Rectal smooth muscle tissue (tissue), 1 donor: ENCODE measurements around the gene ARID5A.

Source experiments
- H3K27ac ChIP-seq: one replicate; pipeline ENCODE4 v1.7.0; 2013; ENCODE audit warnings: low read depth, low read length, inconsistent platforms
- H3K27me3 ChIP-seq: one replicate; pipeline ENCODE4 v1.7.0; 2013; ENCODE audit warnings: low read length; ENCODE audit not compliant: control insufficient read depth, insufficient read depth
- H3K36me3 ChIP-seq: one replicate; pipeline ENCODE4 v1.7.0; 2013; ENCODE audit warnings: low read length; ENCODE audit not compliant: control insufficient read depth, insufficient read depth
- H3K4me1 ChIP-seq: one replicate; pipeline ENCODE4 v1.7.0; 2013; ENCODE audit warnings: low read length; ENCODE audit not compliant: control insufficient read depth, insufficient read depth
- H3K4me3 ChIP-seq: one replicate; pipeline ENCODE4 v1.7.0; 2013; ENCODE audit warnings: low read length
- H3K9ac ChIP-seq: one replicate; pipeline ENCODE4 v1.7.0; 2013; ENCODE audit warnings: low read length

Gene ARID5A

DNA sequence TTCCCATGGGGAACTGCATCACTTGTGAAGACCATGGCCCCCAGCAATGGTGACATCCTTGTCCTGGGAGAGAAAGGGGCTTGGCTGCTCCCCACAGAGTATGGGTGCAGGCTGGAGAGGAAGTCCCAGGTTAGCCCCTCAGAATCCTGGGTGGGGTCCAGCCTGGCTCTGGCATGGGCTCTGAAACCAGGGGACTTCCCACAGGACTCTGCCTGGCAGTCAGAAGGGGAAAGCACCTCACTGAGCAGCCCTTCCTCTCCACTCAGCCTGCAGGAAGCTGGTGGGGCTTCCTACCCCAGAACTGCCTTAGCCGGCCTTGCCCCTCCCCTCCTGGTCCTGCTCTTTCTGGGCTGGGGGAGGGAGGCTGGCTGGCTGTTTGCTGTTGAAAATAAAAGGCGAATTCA, 35.1 kb upstream of the ARID5A start:
- H3K27me3 ChIP-seq: peaks cover 9% of the 10 kb centered on the region
- H3K36me3 ChIP-seq: no peaks in the 10 kb centered on the region
- no peak overlapping the region for H3K9ac ChIP-seq
- H3K4me1 ChIP-seq: no peaks in the 10 kb centered on the region
- H3K27ac ChIP-seq: no peak overlapping the region
- no peak overlapping the region for H3K4me3 ChIP-seq

DNA sequence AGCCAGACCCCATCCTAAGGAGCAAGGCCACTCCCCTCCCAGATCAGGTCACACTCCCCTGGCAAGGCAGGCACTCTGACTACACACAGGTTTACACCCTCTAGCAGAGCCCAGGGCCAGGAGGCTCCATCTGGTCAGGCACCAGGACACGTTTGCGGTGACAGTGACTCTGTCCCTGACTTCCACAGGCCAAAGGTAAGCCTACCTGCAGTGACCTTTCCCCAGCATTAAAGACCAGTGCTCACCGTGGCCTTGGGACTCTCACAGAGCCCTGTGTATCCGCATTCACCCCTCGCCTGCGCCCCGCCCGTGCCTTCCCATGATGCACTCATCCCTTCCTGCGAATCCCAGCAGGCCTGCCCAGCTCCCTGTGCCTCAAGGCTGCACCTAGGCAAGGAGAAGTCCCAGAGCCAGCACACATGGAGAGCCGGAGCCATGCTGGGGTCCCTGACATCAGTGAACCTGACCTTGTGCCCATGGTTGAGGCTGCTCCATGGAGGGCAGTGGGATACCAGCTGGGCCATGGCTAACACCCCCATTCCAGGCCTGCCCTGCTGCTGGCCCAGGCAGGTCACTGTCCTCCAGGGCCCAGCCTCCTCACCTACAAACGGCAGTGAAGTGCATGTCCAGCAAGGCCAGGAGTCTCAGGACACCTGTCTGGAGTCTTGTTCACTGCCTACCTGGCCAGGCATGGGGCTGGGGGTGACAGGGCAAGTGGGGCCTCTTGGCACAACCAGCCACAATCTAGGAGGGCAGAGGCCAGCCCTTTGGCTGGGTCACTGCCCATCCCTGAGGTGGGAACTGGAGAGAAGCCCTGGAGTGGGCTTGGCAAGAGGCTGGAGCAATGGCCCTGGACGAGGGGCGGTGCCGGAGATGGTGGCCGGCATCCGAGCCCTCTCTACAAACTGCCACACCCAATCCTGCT, 34.4 kb upstream of the ARID5A start:
- Histone ChIP-seq H3K27ac (no peak overlapping the region), H3K4me1 (no peaks in the 10 kb centered on the region), H3K9ac (no peak overlapping the region), H3K36me3 (no peaks in the 10 kb centered on the region), H3K4me3 (peak overlapping the region; percentile 15), H3K27me3 (peaks cover 9% of the 10 kb centered on the region)

DNA sequence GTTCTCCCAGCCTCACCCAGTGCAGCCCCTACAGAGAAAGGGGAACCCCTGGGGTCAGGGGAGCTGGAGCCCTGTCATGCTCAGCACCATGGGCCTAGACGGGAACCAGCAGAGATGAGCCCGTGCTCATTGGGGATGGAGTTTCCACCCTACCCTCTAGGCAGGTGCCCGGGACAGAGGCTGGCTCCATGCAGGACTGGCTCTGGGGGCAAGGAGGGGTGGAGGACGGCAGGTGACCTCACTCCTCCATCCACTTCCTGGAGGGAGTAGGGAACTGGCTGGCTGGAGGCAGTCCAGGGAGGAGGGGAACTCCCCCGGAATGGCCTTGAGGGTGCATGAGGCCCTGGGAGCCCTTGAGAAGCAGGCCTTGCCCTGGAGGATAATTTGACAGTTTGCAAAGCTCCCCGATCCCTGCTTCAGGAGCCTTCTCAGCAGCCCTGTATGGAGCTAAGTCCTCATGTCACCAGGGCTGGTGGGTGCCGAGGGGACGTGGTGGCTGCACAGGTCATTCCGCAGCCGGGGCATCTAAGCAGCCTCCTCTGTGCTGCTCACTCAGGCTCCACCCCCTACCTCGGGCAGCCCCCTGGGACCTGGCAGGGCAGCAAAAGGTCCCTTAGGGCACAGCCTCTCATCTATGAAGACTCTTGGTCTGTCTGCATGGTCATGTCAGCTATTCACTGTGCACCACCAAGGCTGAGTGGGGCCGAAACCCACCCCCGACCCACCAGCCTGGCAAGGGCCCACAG, 33.5 kb upstream of the ARID5A start:
- Histone ChIP-seq H3K9ac (no peak overlapping the region), H3K4me1 (no peaks in the 10 kb centered on the region), H3K4me3 (no peak overlapping the region), H3K27me3 (peaks cover 9% of the 10 kb centered on the region), H3K27ac (no peak overlapping the region), H3K36me3 (no peaks in the 10 kb centered on the region)

DNA sequence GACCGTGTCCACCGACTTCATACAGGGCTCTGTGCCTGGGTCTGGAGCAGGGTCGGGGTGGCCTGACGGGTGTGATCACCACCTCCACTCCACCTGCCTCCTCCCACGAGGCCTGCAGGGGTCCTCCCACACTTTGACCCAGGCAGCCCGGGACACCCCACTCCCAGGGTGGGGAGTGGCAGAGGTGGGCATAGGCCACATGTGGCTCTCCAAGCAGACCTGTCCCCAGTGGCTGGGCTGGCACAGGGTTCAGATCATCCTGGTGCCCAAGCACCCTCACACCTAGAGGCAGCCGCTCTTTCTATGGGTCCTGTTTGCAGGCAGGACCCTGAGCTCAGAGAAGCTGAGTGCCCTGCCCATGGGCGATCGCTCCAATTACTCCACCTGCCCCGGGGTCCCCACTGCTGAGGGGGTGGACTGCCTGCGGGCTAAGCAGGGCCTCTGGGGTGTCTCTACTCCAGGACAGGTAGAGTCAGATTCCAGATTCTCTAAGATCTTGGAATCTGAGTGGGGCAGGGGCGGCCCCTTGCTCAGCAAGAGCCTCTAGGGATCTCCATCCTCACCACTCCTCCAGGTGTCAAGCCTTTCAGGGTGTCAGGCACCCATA, 32.8 kb upstream of the ARID5A start:
- Histone ChIP-seq H3K4me1 (no peaks in the 10 kb centered on the region), H3K36me3 (no peaks in the 10 kb centered on the region), H3K9ac (no peak overlapping the region), H3K4me3 (no peak overlapping the region), H3K27ac (no peak overlapping the region), H3K27me3 (peaks cover 9% of the 10 kb centered on the region)

DNA sequence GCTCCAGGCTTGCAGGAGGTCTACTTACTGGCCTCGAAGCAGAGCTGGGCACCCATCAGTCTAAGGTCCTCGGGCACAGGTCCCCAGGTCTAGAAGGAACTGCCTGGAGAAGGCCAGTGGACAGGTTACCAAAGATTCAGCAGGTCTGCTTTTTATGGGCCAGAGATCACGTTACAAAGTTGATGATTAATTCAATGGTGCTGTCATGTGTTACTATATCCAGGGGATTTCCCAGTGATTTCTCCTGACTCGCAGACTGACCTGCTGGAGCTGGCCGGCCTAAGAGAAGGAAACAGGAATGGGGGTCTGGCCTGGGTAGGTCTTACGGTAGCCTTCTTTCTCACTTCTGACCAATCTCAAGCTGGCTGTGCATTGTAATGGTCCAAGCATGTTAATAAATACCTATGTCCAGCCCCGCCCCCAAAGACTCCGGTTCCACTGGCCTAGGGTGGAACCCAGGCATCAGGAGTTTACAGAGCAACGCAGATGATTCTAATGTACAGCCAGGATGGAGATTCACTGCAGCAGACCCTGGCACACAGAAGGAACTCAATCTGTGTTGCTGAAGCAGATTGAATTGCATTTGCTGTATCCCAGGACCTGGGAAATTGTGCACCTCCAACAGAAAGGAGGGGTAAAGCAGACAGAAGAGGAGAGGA, 31.2 kb upstream of the ARID5A start, which contains the start of gene NEURL3:
Gene NEURL3 (minus strand): TSS at position 127 of the 659 bp plus-strand sequence. CDS start 71 bp downstream, at position 56.
- Histone ChIP-seq H3K9ac (no peak within 1 kb of the TSS), H3K27me3 (peaks cover 7% of the 10 kb centered on the region), H3K4me3 (no peak within 1 kb of the TSS), H3K4me1 (no peaks in the 10 kb centered on the region), H3K36me3 (no peaks in the 10 kb centered on the region), H3K27ac (no peak within 1 kb of the TSS)

DNA sequence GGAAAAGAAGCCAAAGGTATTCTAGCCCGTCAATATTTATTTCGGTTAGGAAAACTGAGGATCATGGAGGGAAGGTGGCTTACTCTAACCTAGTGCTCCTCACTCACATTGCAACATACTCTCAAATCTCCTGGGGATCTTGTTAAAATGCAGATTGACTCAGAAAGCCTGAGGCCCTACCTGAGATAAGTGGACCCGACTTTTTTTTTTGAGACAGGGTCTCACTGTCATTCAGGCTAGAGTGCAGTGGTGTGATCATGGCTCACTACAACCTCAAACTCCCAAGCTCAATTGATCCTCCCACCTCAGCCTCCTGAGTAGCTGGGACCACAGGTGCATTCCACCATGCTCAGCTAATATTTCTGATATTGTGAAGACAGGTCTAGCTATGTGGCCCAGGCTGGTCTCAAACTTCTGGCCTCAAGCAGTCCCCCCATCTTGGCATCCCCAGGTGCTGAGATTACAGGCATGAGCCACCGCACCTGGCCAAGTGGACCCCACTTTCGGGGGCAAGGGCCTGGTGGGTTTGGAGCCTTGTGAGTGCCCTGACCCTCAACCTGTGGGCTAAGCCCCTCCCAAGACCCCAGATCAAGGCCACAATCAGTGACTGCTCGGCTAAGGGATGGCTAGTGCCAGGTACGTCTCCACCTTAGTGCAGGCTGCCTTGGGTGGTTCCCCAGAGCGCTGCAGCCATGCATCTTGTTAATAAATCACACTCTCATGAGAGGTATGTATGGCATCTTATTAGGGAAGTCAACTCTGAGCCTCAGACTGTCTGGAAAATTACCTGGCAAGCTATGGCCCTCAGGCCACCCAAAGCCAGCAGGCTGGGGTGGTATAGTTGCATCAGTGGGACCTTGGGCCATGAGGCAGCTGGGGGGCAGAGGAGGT, 30.3 kb upstream of the ARID5A start:
- H3K36me3 ChIP-seq: no peaks in the 10 kb centered on the region
- H3K4me1 ChIP-seq: no peaks in the 10 kb centered on the region
- H3K27me3 ChIP-seq: peaks cover 7% of the 10 kb centered on the region
- no peak overlapping the region for H3K27ac ChIP-seq
- H3K9ac ChIP-seq: no peak overlapping the region
- no peak overlapping the region for H3K4me3 ChIP-seq

DNA sequence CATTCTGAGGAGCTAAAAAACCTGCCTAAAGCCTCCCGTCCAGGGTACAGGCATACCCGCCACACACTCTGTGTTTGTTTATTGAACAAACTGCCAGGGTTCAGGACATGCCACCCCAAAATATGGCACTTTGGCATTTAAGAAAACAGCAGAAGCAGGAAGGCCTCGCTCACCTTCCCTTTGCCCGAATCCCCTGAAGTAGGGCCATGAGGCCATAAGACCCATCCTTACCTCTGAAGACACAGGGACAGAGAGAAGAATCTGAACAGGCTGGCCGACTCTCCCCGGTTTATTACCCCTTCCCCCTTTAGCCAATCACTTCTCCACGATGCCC, 29.7 kb upstream of the ARID5A start:
- Histone ChIP-seq H3K9ac (no peak overlapping the region), H3K36me3 (no peaks in the 10 kb centered on the region), H3K27ac (no peak overlapping the region), H3K27me3 (peaks cover 3% of the 10 kb centered on the region), H3K4me1 (no peaks in the 10 kb centered on the region), H3K4me3 (no peak overlapping the region)

DNA sequence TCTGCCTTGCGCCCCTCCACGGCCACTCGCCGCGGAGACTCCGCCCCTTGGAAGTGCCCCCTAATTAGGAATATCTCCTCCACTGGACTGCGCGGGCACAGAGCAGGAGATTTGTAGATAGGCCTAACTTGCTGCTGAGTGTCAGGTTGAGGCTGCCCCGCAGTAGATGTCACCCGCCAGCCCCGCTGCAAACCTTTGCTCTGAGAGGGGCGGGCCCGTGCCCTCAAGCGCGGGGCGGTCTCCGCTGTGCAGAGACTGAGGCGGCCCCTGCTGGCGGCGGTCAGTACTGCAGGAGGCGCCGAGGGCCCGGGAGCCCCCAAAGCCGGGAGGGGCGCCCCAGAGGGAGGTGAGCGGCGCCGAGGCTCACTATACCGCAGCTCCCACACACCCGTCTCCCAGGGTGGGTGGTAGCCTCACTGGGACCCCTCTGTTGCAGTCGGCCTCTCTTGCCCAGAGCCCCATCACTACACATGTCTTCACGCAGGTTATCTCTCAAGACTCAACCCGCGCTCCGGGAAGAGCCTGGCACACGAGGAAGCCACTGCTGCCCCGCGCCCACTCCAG, 28.5 kb upstream of the ARID5A start:
- no peaks in the 10 kb centered on the region for H3K4me1 ChIP-seq
- no peaks in the 10 kb centered on the region for H3K36me3 ChIP-seq
- peak overlapping the region; percentile 54 for H3K4me3 ChIP-seq
- no peak overlapping the region for H3K9ac ChIP-seq
- no peaks in the 10 kb centered on the region for H3K27me3 ChIP-seq
- H3K27ac ChIP-seq: no peak overlapping the region

DNA sequence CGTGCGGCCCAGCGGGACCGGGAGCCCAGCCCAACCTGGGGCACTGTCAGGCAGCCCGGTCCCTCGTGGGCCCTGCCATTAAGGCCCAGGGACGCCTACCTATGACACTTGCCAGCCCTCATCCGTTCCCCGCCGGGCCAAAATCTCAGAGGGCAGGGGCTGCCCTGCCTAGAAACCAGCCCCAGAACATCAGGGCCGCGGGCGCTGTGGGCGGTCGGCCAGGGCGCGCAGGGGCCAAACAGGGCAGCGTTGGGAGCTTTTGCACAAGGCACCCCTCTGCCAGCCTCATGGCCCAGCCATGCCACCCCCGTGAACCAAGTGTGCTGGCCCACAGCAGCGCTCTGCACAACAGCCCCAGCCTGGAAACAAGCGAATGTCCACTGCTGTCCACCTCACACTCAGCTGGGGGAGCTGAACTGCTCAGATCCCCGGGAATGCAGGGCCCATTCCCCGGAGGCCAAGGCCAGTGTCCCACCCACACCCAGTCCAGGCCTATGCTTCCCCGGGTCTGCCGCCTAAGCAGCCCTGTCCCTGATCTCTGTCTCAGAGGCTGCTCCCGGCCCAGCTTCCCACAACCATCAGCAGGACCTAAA, 27.9 kb upstream of the ARID5A start:
- Histone ChIP-seq H3K9ac (no peak overlapping the region), H3K27me3 (no peaks in the 10 kb centered on the region), H3K36me3 (no peaks in the 10 kb centered on the region), H3K4me3 (peak overlapping the region; percentile 39), H3K4me1 (no peaks in the 10 kb centered on the region), H3K27ac (no peak overlapping the region)

DNA sequence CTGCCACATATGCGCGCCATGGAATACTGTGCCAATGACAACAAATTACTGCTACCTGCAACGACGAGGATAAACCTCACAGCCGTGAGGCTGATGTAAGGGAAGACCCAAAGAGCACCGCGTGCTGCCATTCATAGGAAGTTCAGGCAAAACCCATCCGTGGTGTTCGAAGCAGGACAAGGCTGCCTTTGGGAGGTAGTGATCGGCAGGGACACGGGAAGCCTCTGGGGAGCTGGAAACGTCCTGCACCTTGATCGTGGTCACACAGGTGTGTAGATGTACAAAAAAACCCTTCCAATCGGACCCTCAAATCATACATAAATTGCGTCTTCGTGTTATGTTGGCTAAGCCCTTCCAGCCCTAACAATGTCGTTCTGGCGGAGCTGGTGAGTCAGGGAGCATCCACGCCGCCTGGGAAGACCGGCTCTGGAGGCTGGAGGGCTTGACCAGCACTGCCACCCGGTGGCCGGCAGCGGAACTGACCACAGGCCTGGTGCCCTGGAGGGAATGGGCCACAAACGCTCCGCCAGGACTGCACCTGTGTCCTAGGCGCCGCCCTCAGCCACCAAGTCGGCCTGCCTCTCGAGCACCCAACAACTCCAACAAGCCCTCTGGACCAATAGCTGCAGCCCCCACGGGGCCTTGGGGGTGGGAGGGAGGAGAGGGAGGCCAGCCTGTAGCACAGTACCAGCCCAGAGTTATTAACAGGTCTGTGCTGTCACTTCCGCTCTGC, 27.3 kb upstream of the ARID5A start:
- Histone ChIP-seq H3K4me3 (no peak overlapping the region), H3K4me1 (no peaks in the 10 kb centered on the region), H3K36me3 (no peaks in the 10 kb centered on the region), H3K9ac (no peak overlapping the region), H3K27me3 (no peaks in the 10 kb centered on the region), H3K27ac (no peak overlapping the region)
